Measurements from ENCODE around the gene SH3D19. TPM values are rescaled to one million over a fixed set of nuclear protein-coding genes. Genes with fewer than 3 reads are reported as not detected.

Gene SH3D19
- total RNA-seq, 1 experiment from 2014 or later = 29.7 TPM

DNA sequence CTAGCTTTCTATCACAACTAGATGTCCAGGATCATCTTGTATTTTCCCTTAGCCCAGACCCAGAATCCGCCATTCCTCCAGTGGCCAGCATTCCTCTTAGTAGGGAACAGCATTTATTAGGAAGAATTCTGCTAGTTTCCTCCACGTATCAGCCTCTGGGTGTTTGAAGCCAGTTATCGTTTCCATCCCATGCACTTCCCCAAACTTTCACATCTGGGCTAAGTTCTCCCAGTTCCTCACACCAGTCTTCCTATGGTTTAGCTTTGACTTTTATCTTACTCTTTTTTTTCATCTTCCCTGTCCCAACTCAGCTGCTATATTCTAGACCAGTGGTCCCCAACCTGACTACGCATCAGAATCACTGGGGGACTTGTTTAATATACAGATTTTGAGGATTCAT, 101.9 kb downstream of the SH3D19 start:
- no peak overlapping the region for H3K4me3 Mint-ChIP-seq

More for the DNA sequence above, 101.9 kb downstream of the SH3D19 start:
- no peaks in the 10 kb centered on the region for H3K79me2 ChIP-seq (ENCODE audit: insufficient read depth, low read length)
- no peak overlapping the region for H2BK15ac ChIP-seq (ENCODE audit: low read depth, low read length)
- H3K9me3 ChIP-seq (ENCODE audit: control insufficient read depth, low read depth, low read length) = no peaks in the 10 kb centered on the region
- Mint-ChIP-seq H3K9me3 (no peaks in the 10 kb centered on the region), H3K27ac (peak overlapping the region in 1 of 3 experiments; percentile 73; a peak in 1 of 7 replicates), H3K27me3 (ENCODE audit: low read depth) (no peaks in the 10 kb centered on the region), H3K36me3 (ENCODE audit: insufficient read depth in 1 of 3, low read depth in 3 of 3) (peaks cover 4 to 13% (median 7%) of the 10 kb centered on the region in 3 experiments; a peak in 6 of 7 replicates), H3K4me1 (peaks cover 8 to 9% of the 10 kb centered on the region in 2 experiments)
- TF ChIP-seq, protein P1, sequence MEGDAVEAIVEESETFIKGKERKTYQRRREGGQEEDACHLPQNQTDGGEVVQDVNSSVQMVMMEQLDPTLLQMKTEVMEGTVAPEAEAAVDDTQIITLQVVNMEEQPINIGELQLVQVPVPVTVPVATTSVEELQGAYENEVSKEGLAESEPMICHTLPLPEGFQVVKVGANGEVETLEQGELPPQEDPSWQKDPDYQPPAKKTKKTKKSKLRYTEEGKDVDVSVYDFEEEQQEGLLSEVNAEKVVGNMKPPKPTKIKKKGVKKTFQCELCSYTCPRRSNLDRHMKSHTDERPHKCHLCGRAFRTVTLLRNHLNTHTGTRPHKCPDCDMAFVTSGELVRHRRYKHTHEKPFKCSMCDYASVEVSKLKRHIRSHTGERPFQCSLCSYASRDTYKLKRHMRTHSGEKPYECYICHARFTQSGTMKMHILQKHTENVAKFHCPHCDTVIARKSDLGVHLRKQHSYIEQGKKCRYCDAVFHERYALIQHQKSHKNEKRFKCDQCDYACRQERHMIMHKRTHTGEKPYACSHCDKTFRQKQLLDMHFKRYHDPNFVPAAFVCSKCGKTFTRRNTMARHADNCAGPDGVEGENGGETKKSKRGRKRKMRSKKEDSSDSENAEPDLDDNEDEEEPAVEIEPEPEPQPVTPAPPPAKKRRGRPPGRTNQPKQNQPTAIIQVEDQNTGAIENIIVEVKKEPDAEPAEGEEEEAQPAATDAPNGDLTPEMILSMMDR (conservative IDR thresholded peaks at IDR 0.05) = no peak
- no peak overlapping the region for H3K9ac ChIP-seq (ENCODE audit: extremely low read depth, insufficient read length, low read length)
- no peak overlapping the region for H3K27ac ChIP-seq (ENCODE audit: insufficient read length, low read depth, low read length)
- no peak overlapping the region for H2AK5ac ChIP-seq (ENCODE audit: insufficient read length, low read length)
- no peak overlapping the region for H2AFZ ChIP-seq (ENCODE audit: low read length)
- no peaks in the 10 kb centered on the region for H3K4me1 ChIP-seq (ENCODE audit: insufficient read depth, low read length)
- H3K23ac ChIP-seq (ENCODE audit: insufficient read length, low read depth, low read length) = no peak overlapping the region
- H4K8ac ChIP-seq (replicated peaks; ENCODE audit: insufficient read length, low read depth, low read length) = no peak overlapping the region
- WGBS (ENCODE audit: extremely low coverage, insufficient read length, low lambda C conversion rate) = no CpG with 5 or more reads among the region's 4 CpGs
- no peak overlapping the region for H2BK20ac ChIP-seq (ENCODE audit: low read depth, low read length, poor library complexity, severe bottlenecking)
- no peak overlapping the region for H3K4ac ChIP-seq (ENCODE audit: low read depth, low read length)
- no peak overlapping the region for H2BK5ac ChIP-seq (ENCODE audit: insufficient read length, low read length)
- H3K56ac ChIP-seq (ENCODE audit: insufficient read length, low read depth, low read length) = no peak overlapping the region
- H3K14ac ChIP-seq (ENCODE audit: insufficient read depth, low read length) = no peak overlapping the region
- H2BK120ac ChIP-seq (ENCODE audit: low read depth, low read length, poor library complexity, severe bottlenecking) = no peak overlapping the region
- H3K18ac ChIP-seq (ENCODE audit: insufficient read length, low read depth, low read length) = no peak overlapping the region
- no peak overlapping the region for H3T11ph ChIP-seq (ENCODE audit: low read length)
- H3K27me3 ChIP-seq (ENCODE audit: insufficient read depth, low read length) = no peaks in the 10 kb centered on the region
- H3K23me2 ChIP-seq (ENCODE audit: insufficient read length, low read depth, low read length, poor library complexity, severe bottlenecking) = no peaks in the 10 kb centered on the region
- no peak overlapping the region for H4K91ac ChIP-seq (ENCODE audit: insufficient read length, low read depth, low read length)
- H3K4me2 ChIP-seq (ENCODE audit: insufficient read depth, insufficient read length, low read length) = no peak overlapping the region
- no peak for DNase-seq
- H2BK12ac ChIP-seq (ENCODE audit: insufficient read length, low read depth, low read length) = no peak overlapping the region
- no peak overlapping the region for H4K5ac ChIP-seq (ENCODE audit: insufficient read length, low read depth, low read length)
- H4K20me1 ChIP-seq (ENCODE audit: control insufficient read depth, insufficient read depth, insufficient read length) = no peaks in the 10 kb centered on the region
- no peaks in the 10 kb centered on the region for H3K79me1 ChIP-seq (ENCODE audit: insufficient read depth, low read depth, low read length, poor library complexity, severe bottlenecking)

Data from H9 (cell line).